Measurements from ENCODE around the gene PHLDA1.

- TF ChIP-seq HNF4A (conservative IDR thresholded peaks at IDR 0.05) (no peak), REST (IDR thresholded peaks at IDR 0.05) (no peak), RAD21 (IDR thresholded peaks at IDR 0.05) (no peak), YY1 (IDR thresholded peaks at IDR 0.05) (no peak), EGR1 (IDR thresholded peaks at IDR 0.05; ENCODE audit: low read depth in 2 of 2) (no peak), CTCF (IDR thresholded peaks at IDR 0.05; ENCODE audit: low read depth, low read length, missing input control) (no peak), TAF1 (conservative IDR thresholded peaks at IDR 0.05) (no peak), SP1 (IDR thresholded peaks at IDR 0.05) (no peak), RXRA (IDR thresholded peaks at IDR 0.05) (no peak), MAX (IDR thresholded peaks at IDR 0.05) (no peak), ZBTB33 (IDR thresholded peaks at IDR 0.05) (no peak), GABPA (IDR thresholded peaks at IDR 0.05 in 1 of 2, conservative IDR thresholded peaks at IDR 0.05 in 1 of 2) (no peak), NR2F2 (IDR thresholded peaks at IDR 0.05) (no peak), FOXA2 (IDR thresholded peaks at IDR 0.05) (no peak)
These were observed 6.6 kb upstream of the PHLDA1 start for GRCh38 chr12:76038176-76038575.

All from liver (tissue), 3 donors.